OCI-LY1 (cell line): ENCODE measurements around the gene RABGAP1.

Experiments used
- EZH2 ChIP-seq: fragments of 200-600 bp; sonication (generic), shearing (Covaris generic); IDR thresholded peaks from 2 replicates; pipeline ENCODE4 v1.8.0; 2017; ENCODE audit warnings: borderline replicate concordance, mixed run types, mild to moderate bottlenecking, antibody characterized with exemption, low read length, moderate library complexity, mixed read lengths
- TF ChIP-seq, protein P1 (sequence below): fragments of 200-600 bp; sonication (generic), shearing (Covaris generic); IDR thresholded peaks from 2 replicates; pipeline ENCODE4 v1.5.1; 2017; ENCODE audit warnings: mild to moderate bottlenecking, antibody characterized with exemption, low read length, moderate library complexity, mixed read lengths

DNA sequence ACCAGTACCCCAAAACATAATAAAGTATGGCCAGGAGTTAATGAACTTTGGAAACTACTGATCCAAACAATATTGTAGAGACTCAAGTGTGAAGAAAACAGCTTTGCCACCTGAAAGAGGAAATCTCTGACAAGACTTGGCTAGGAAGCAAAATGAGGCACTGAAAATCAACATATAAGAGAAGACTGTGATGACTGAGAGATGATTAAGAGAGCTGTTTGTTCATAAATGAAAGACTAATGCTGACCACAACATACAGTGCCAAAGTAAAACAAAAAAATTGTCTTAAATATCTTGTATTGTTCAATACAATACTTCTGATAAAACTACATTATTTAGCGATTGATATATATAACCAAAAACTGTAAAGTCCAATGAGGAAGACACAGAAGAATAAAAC is 42.9 kb upstream of the RABGAP1 start:
- TF ChIP-seq, protein P1, sequence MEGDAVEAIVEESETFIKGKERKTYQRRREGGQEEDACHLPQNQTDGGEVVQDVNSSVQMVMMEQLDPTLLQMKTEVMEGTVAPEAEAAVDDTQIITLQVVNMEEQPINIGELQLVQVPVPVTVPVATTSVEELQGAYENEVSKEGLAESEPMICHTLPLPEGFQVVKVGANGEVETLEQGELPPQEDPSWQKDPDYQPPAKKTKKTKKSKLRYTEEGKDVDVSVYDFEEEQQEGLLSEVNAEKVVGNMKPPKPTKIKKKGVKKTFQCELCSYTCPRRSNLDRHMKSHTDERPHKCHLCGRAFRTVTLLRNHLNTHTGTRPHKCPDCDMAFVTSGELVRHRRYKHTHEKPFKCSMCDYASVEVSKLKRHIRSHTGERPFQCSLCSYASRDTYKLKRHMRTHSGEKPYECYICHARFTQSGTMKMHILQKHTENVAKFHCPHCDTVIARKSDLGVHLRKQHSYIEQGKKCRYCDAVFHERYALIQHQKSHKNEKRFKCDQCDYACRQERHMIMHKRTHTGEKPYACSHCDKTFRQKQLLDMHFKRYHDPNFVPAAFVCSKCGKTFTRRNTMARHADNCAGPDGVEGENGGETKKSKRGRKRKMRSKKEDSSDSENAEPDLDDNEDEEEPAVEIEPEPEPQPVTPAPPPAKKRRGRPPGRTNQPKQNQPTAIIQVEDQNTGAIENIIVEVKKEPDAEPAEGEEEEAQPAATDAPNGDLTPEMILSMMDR = no peak
- no peak for TF ChIP-seq EZH2
